LNCAP (cell line): ENCODE data around the gene UBAC2.

Source experiments
- CTCF ChIP-seq: fragments of 450-650 bp; IDR thresholded peaks from 2 replicates; pipeline ENCODE4 v1.5.1; 2017; ENCODE audit warnings: mild to moderate bottlenecking

UBAC2 gene

GRCh38 chr13:99290894-99291293 lies 90.2 kb downstream of the UBAC2 start:
- TF ChIP-seq CTCF, result no peak

GRCh38 chr13:99293178-99293577 lies 92.5 kb downstream of the UBAC2 start:
- TF ChIP-seq CTCF, result no peak

GRCh38 chr13:99294198-99294597 lies 93.5 kb downstream of the UBAC2 start:
- no peak for TF ChIP-seq CTCF

GRCh38 chr13:99294958-99295357 lies 94.3 kb downstream of the UBAC2 start:
- no peak for TF ChIP-seq CTCF

- no peak for TF ChIP-seq CTCF
Measured at GRCh38 chr13:99295488-99296252, 95.0 kb downstream of the UBAC2 start.

- no peak for TF ChIP-seq CTCF
Measured at GRCh38 chr13:99296398-99296797, 95.7 kb downstream of the UBAC2 start.

GRCh38 chr13:99297331-99297730 lies 96.7 kb downstream of the UBAC2 start:
- TF ChIP-seq CTCF, result no peak

GRCh38 chr13:99298056-99298455 lies 97.4 kb downstream of the UBAC2 start:
- TF ChIP-seq CTCF, result no peak
